HFF-Myc (cell line): Measurements from ENCODE around the gene FAM181B.
"Not testable (repeated sequence)": the region's sequence is repeated elsewhere in the genome, so short reads cannot be mapped to it uniquely, and the experiment has no call there.

ENCODE experiments used
- DNase-seq: peaks from one replicate; pipeline ENCODE4 v3.0.0-alpha.2; 2011; ENCODE audit warnings: low read depth; ENCODE audit errors: extremely low read depth
- H3K4me3 ChIP-seq: replicated peaks from 2 replicates; pipeline ENCODE4 v1.5.1; 2011; ENCODE audit warnings: low read depth, mild to moderate bottlenecking, control low read depth, low read length
- TF ChIP-seq, protein P1 (sequence below): IDR thresholded peaks from 2 replicates; pipeline ENCODE4 v1.5.1; 2012; ENCODE audit warnings: mild to moderate bottlenecking, low read depth, low read length, control low read depth; ENCODE audit errors: missing control alignments

Gene FAM181B

DNA sequence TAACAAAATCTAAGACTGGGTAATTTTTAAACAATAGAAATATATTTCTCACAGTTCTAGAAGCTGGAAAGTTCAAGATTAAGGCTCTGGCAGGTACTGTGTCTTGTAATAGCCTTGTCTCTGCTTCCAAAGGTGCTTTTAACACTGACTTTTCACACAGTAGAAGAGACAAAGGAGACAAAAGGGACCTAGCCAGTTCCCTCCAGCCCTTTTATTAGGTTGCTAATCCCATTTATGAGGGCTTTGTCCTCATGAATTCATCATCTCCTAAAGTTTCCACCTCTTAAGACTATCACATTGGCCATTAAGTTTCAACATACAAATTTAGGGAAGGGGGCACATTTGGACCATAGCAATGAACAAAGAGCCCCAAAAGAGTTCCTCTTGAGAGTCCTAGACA lies 40.7 kb downstream of the FAM181B start:
- no peak for DNase-seq
- no peak overlapping the region for H3K4me3 ChIP-seq
- TF ChIP-seq, protein P1, sequence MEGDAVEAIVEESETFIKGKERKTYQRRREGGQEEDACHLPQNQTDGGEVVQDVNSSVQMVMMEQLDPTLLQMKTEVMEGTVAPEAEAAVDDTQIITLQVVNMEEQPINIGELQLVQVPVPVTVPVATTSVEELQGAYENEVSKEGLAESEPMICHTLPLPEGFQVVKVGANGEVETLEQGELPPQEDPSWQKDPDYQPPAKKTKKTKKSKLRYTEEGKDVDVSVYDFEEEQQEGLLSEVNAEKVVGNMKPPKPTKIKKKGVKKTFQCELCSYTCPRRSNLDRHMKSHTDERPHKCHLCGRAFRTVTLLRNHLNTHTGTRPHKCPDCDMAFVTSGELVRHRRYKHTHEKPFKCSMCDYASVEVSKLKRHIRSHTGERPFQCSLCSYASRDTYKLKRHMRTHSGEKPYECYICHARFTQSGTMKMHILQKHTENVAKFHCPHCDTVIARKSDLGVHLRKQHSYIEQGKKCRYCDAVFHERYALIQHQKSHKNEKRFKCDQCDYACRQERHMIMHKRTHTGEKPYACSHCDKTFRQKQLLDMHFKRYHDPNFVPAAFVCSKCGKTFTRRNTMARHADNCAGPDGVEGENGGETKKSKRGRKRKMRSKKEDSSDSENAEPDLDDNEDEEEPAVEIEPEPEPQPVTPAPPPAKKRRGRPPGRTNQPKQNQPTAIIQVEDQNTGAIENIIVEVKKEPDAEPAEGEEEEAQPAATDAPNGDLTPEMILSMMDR = no peak

DNA sequence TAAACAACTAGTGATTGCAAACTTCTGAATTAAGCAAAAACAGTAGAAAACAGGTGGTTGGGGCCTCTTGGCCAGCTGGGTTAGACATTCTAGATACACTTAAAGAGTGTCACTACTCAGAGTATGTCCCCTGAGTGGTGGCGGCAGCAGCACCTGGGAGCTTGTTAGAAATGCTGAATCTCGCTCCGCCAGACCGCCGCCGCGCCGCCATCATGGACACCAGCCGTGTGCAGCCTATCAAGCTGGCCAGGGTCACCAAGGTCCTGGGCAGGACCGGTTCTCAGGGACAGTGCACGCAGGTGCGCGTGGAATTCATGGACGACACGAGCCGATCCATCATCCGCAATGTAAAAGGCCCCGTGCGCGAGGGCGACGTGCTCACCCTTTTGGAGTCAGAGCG lies 44.3 kb downstream of the FAM181B start:
- peak overlapping the region; percentile 32 for H3K4me3 ChIP-seq
- not testable (repeated sequence) for DNase-seq

DNA sequence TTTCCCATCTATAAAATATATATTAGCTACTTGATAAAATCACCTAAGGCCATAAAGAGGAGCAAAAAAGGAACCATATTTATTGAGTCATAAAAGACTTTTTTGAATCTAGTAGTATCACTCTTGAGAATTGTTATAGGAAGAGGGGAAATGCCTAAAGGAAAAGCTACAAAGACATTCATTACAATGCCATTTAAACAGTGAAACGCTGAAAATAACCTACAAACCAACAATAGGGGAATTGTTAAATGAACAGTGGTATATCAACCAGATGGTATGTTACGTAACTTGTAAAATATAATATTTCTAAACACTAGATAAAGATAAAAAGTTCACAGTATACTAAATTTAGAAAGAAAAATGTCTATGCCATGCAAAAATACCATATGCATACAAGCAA lies 47.5 kb downstream of the FAM181B start:
- no peak overlapping the region for H3K4me3 ChIP-seq
- DNase-seq = no peak
- TF ChIP-seq, protein P1 = no peak

DNA sequence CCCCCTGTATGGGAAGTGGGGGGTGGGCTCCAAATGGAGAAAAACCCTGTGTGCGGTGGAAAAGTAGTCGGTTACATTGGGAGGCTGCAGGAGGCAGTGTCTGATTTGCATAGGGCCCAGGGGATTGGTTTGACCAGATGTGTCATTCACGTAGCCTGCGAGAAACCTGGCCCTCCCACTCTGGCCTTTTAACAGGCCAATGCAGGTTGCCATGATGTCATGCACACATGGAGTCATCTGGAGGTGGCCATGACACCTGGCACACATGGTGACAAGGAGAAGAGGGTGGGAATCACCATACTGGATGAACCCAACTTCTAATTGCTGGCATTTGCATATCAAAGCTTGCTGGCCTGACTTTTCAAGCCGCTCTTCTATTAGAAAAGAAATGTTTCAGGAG lies 50.6 kb downstream of the FAM181B start:
- H3K4me3 ChIP-seq = no peak overlapping the region
- DNase-seq = no peak
- TF ChIP-seq, protein P1 = no peak

DNA sequence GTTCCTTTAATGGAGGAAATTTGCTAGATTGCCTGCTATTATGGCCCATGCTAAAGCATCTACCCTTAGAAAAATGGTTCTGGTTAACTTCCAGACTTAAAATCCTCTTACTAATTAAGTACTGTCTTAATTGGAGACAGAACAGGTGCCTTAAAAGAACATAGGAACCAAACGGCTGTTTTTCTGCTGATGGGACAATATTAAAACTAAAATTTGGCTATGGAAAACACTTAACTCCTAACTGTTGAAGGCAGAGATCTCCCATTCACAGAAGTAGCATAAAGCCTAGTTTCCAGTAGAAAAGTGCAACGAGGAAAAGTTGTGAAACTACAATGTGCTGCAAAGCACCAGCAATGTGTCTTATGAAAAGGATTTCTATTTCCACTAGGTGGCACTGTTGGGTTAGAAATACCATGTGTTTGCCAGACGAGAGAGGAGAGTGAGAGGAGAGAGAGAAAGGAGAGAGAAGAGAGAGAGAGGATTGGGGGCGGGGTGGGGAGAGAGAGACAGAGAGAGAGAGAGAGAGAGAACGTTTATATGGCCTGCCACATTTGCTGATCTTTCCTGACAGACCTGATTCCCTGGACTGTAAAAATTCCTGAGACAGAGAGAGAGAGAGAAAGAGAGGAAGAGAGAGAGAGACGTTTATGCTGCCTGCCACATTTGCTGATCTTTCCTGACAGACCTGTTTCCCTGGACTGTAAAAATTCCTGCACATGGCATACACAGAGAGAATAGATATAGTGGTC lies 51.5 kb downstream of the FAM181B start:
- DNase-seq = peak; percentile 52
- TF ChIP-seq, protein P1 = peak; percentile 42
- H3K4me3 ChIP-seq = no peak overlapping the region

DNA sequence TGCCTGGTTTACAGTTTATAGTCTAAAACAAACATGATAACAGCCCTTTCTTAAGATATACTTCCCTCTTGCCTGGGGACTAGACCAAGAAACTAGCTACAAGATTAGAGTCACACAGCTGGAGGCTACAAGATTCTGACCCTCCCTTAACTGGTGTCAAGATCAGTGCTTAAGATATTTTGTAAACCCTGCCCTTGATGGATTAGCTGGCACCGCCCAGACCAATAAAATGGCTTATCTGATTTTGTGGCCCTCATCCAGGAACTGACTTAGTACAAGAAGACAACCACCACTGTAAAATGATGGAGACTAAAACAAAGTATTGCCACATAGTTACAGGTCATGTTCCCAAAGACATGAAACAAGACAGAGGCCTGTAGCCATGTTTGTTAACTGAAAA lies 53.4 kb downstream of the FAM181B start:
- TF ChIP-seq, protein P1 = no peak
- DNase-seq = no peak
- H3K4me3 ChIP-seq = no peak overlapping the region
